ENCODE data around the gene ARFIP2.
A peak's percentile ranks its signal among the peaks of the same experiment; 100 is the strongest.

ARFIP2 gene

DNA sequence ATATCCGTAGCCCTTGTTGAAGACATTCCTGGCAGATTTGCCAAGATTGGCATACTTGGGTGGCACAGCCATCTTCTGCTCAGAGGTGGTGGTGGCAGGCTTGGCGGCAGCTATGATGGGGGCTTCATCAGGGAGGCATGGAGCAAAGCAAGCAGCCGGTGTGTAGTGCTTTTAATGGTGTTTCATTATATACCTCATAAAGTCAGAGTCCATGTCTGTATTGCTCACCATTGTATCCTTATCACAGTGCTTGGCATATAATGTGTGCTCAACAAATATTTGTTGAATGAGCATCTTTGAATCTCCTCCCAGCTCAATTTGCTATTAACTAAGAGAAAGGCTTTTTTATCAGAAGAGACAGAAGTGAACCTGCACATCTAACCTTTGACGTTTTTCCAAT is 8.2 kb upstream of the ARFIP2 start:
- peak overlapping the region; percentile 64 for H3K27ac ChIP-seq
- TF ChIP-seq CTCF (conservative IDR thresholded peaks at IDR 0.05), result no peak

DNA sequence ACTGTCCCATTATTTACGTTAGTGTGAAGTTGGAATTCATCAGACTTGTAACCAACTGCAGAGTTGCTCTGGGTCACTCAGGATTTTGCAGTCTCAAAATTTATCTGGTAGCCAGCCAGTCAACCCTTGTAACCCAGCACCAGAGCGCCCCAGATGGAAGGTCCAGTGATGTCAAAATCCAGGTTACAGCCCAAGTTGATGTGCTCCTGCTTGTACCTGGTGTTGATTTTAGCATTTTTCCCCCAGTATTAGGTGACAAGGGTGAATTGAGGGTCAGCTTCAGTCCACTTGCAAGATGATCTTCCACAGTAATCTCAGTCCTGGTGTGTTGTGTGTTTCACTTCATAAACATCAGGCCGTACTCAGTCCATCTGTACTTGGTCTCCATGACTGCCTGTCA is 7.7 kb upstream of the ARFIP2 start:
- H3K27ac ChIP-seq, result peak overlapping the region; percentile 64
- TF ChIP-seq CTCF (conservative IDR thresholded peaks at IDR 0.05), result no peak

DNA sequence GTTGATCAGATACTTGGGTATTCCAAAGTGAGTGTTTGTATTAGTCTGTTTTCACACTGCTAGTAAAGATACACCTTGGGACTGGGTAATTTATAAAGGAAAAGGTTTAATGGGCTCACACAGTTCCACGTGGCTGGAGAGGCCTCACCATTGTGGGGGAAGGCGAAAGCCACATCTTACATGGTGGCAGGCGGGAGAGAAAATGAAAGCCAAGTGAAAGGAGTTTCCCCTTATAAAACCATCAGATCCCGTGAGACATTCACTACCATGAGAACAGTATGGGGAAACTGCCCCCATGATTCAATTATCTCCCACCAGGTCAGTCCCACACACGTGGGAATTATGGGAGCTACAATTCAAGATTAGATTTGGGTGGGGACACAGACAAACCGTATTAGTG is 7.2 kb upstream of the ARFIP2 start:
- TF ChIP-seq CTCF (conservative IDR thresholded peaks at IDR 0.05), result no peak
- peak overlapping the region; percentile 64; the same call in 1 of the 2 replicates for H3K27ac ChIP-seq

DNA sequence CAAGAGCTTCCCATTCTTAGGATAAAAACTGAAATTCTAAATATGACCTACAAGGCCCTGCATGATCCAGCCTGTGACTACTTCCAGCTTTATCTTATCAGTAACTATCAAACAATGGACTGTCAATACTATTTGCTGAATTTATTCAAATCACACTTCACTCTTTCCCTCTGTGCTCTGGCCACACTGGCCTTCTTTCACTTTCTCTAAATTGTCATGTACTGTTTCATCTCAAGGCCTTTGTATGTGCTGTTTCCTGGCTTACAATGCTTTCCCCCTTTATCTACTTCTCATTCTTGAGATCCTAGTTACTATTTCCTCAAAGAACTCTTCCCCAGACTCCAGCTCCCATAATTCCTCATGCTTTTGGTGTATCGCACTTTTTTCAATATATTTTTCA is 5.8 kb upstream of the ARFIP2 start:
- TF ChIP-seq CTCF (conservative IDR thresholded peaks at IDR 0.05), result no peak
- no peak overlapping the region for H3K27ac ChIP-seq

DNA sequence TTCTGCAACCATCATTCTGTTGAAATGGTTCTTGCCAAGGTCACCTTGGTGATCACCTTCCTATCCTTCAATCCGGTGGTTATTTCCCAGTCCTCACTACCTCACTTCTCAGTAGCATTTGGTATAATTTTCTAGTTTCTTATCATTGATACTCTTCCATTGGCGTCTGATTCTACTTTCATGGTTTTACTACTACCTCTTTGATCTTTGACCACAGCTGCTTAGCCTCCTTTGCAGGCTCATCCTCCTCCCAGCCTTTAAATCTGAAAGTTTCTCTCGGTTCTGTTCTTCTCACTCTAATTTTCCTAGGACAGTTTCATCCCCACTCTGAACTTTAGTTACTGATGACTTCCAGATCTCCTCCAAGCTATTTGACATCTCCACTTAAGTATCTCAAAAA is 5.1 kb upstream of the ARFIP2 start:
- TF ChIP-seq CTCF (conservative IDR thresholded peaks at IDR 0.05), result no peak
- H3K27ac ChIP-seq, result no peak overlapping the region

DNA sequence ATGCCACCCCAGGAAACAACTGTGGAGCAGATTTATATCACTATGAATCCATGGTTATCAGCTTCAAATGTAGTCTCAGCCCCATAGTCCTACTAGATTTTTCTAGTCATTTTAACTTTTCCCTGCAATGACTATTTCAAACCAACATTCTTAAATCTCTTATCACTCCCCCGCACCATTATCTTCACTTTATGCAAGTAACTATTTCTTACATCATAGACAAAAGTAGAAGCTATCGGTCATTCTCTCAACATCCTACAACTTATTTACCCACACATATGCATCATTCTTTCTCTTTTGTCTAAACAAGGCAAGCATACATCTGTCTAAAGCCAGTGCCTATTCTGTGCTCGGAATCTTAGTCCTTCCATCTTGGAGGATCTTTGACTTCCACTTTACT is 4.5 kb upstream of the ARFIP2 start:
- H3K27ac ChIP-seq, result no peak overlapping the region
- TF ChIP-seq CTCF (conservative IDR thresholded peaks at IDR 0.05), result no peak

GRCh38 chr11:6483015-6483414 is 1.9 kb upstream of the ARFIP2 start:
- H3K27ac ChIP-seq, result no peak overlapping the region
- no peak for TF ChIP-seq CTCF (conservative IDR thresholded peaks at IDR 0.05)

GRCh38 chr11:6482441-6482840 is 1.3 kb upstream of the ARFIP2 start:
- no peak for TF ChIP-seq CTCF (conservative IDR thresholded peaks at IDR 0.05)
- H3K27ac ChIP-seq, result peak overlapping the region; percentile 80; the same call in 1 of the 2 replicates

Measured in VCaP (cell line).